A549 (cell line): Measurements from ENCODE around the gene CREG2.

ENCODE experiments used
- CHD2 ChIP-seq: fragments of 150-350 bp; IDR thresholded peaks from 2 replicates; pipeline ENCODE4 v1.6.1; 2014; ENCODE audit warnings: low read length; ENCODE audit not compliant: partially characterized antibody
- CTCF ChIP-seq: fragments of >200 bp; sonication (Bioruptor Twin); formaldehyde crosslinking; IDR thresholded peaks from 3 replicates; pipeline ENCODE4 v1.5.1; 2016
- EHMT2 ChIP-seq: fragments of 200-600 bp; sonication (generic); IDR thresholded peaks from 2 replicates; pipeline ENCODE4 v1.6.1; 2016; ENCODE audit warnings: antibody characterized with exemption, low read depth, mild to moderate bottlenecking, moderate library complexity
- EP300 ChIP-seq, 2 experiments: fragments of >200 bp; sonication (Bioruptor Twin); formaldehyde crosslinking; IDR thresholded peaks; 2 replicates in 1 of 2; 3 replicates in 1 of 2; pipeline ENCODE4 v1.6.1; 2016 to 2017
- FOXS1 ChIP-seq: fragments of 250-450 bp; sonication (Bioruptor Pico); IDR thresholded peaks from 2 replicates; pipeline ENCODE4 v1.5.0; 2020; ENCODE audit warnings: mild to moderate bottlenecking, moderate library complexity
- POLR2A ChIP-seq: IDR thresholded peaks from 2 replicates; pipeline ENCODE4 v1.6.1; 2012; ENCODE audit warnings: mild to moderate bottlenecking, low read length
- RAD21 ChIP-seq, 2 experiments: fragments of >200 bp in 1 of 2; sonication (Bioruptor Twin) in 1 of 2; formaldehyde crosslinking in 1 of 2; IDR thresholded peaks in 1 of 2; conservative IDR thresholded peaks in 1 of 2; 2 replicates in 1 of 2; 3 replicates in 1 of 2; pipeline ENCODE4 v1.6.1; 2012 to 2018; ENCODE audit warnings: inconsistent platforms in 1 of 2
- RFX5 ChIP-seq: fragments of 450-650 bp; IDR thresholded peaks from 2 replicates; pipeline ENCODE4 v1.7.1; 2014; ENCODE audit warnings: antibody characterized with exemption, mild to moderate bottlenecking, moderate library complexity
- RNF2 ChIP-seq: fragments of 200-600 bp; sonication (generic); IDR thresholded peaks from 2 replicates; pipeline ENCODE4 v1.6.1; 2016; ENCODE audit warnings: low read depth, mild to moderate bottlenecking, antibody characterized with exemption, moderate library complexity, borderline replicate concordance

GRCh38 chr2:101429453-101429852, 42.1 kb upstream of the CREG2 start:
- TF ChIP-seq CHD2 (no peak), EP300 (IDR thresholded peaks at IDR 0.05) (no peak), POLR2A (no peak), RAD21 (conservative IDR thresholded peaks at IDR 0.05 in 1 of 2, IDR thresholded peaks at IDR 0.05 in 1 of 2) (no peak), FOXS1 (CRISPR knock-in tag) (no peak), CTCF (no peak), RNF2 (no peak), RFX5 (no peak), EHMT2 (no peak)
